GM10248 (cell line): ENCODE results near the gene KRTAP19-6.
"Not testable (repeated sequence)": the region's sequence is repeated elsewhere in the genome, so short reads cannot be mapped to it uniquely, and the experiment has no call there.

Experiments used
- CTCF ChIA-PET: fragments of 300-600 bp; sonication (Branson Sonifier 250); formaldehyde crosslinking; extraction: SDS; loops from one replicate; lab custom pipeline; 2021; ENCODE audit warnings: antibody characterized with exemption; lab: Yijun Ruan, JAX
- POLR2A ChIA-PET: fragments of 350-650 bp; sonication (Branson Sonifier 250); formaldehyde crosslinking; extraction: SDS; loops from one replicate; lab custom pipeline; 2020; ENCODE audit warnings: antibody characterized with exemption; lab: Yijun Ruan, JAX
- DNase-seq: peaks from one replicate; pipeline ENCODE4 v3.0.0; 2012; ENCODE audit errors: extremely low spot score
- CTCF ChIP-seq: IDR thresholded peaks from 2 replicates; pipeline ENCODE4 v1.5.1; 2012; ENCODE audit warnings: mild to moderate bottlenecking, low read depth; ENCODE audit errors: extremely low read depth, missing control alignments, control extremely low read depth

Gene KRTAP19-6

GRCh38 chr21:30552782-30553181 lies 11.1 kb upstream of the KRTAP19-6 start:
- no peak for TF ChIP-seq CTCF
- CTCF ChIA-PET = no interaction called here
- DNase-seq = no peak
- POLR2A ChIA-PET = no interaction called here

GRCh38 chr21:30518876-30519275 lies 22.8 kb downstream of the KRTAP19-6 start:
- no peak for DNase-seq
- POLR2A ChIA-PET = no interaction called here
- no peak for TF ChIP-seq CTCF
- CTCF ChIA-PET = interaction anchor here (1.3 kb wide), 1 partner anchor 10 kb away, joined by 4 read pairs; no protein-coding TSS in a partner anchor

- ChIA-PET CTCF (no interaction called here), POLR2A (no interaction called here)
- no peak for TF ChIP-seq CTCF
- DNase-seq = no peak
Measured at GRCh38 chr21:30515681-30516080, 26.0 kb downstream of the KRTAP19-6 start.

GRCh38 chr21:30505621-30506205 lies 36.0 kb downstream of the KRTAP19-6 start:
- DNase-seq, POLR2A ChIA-PET: not testable (repeated sequence)
- CTCF ChIA-PET = interaction anchor here (1.0 to 2.1 kb wide), 4 partner anchors 9 to 23 kb away, joined by 3 to 8 read pairs (median 4); partner anchors contain the start of gene KRTAP19-4

- DNase-seq = no peak
- ChIA-PET POLR2A (no interaction called here), CTCF (no interaction called here)
- no peak for TF ChIP-seq CTCF
Measured at GRCh38 chr21:30502041-30502440, 39.6 kb downstream of the KRTAP19-6 start, which contains the start of gene KRTAP19-5. KRTAP19-5 (minus strand) TSS chr21:30502141; CDS start chr21:30502090, 51 bp downstream.

- ChIA-PET POLR2A (no interaction called here), CTCF (interaction anchor here (2.0 kb wide), 1 partner anchor 9 kb away, joined by 8 read pairs; no protein-coding TSS in a partner anchor)
- TF ChIP-seq CTCF = no peak
- no peak for DNase-seq
Measured at GRCh38 chr21:30497065-30497464, 44.6 kb downstream of the KRTAP19-6 start, which contains the start of gene KRTAP19-4. KRTAP19-4 (minus strand) TSS chr21:30497165; CDS start chr21:30497110, 55 bp downstream.

GRCh38 chr21:30491963-30492428 lies 49.7 kb downstream of the KRTAP19-6 start, which contains the start of gene KRTAP19-3:
KRTAP19-3 (minus strand) TSS chr21:30492013; CDS start chr21:30491957, 56 bp downstream.
- ChIA-PET POLR2A (no interaction called here), CTCF (no interaction called here)
- TF ChIP-seq CTCF = no peak
- DNase-seq = no peak
